HEK293 (cell line): ENCODE measurements around the gene FGF8.

Experiments
- IKZF3 ChIP-seq: fragments of 450-650 bp; IDR thresholded peaks from 2 replicates; pipeline ENCODE4 v1.5.0; 2018; ENCODE audit warnings: missing biosample characterization, mild to moderate bottlenecking, missing genetic modification characterization, moderate library complexity
- OSR2 ChIP-seq: fragments of 450-650 bp; formaldehyde crosslinking; IDR thresholded peaks from 2 replicates; pipeline ENCODE4 v1.5.1; 2016; ENCODE audit warnings: missing biosample characterization, missing genetic modification characterization
- YY1 ChIP-seq: fragments of 450-650 bp; formaldehyde crosslinking; IDR thresholded peaks from 2 replicates; pipeline ENCODE4 v1.5.1; 2018; ENCODE audit warnings: missing biosample characterization, missing genetic modification characterization
- ZBTB8A ChIP-seq: fragments of 450-650 bp; formaldehyde crosslinking; IDR thresholded peaks from 2 replicates; pipeline ENCODE4 v1.5.1; 2016; ENCODE audit warnings: missing biosample characterization, missing genetic modification characterization
- ZNF292 ChIP-seq: fragments of 450-650 bp; formaldehyde crosslinking; IDR thresholded peaks from 2 replicates; pipeline ENCODE4 v1.5.1; 2016; ENCODE audit warnings: low read depth, missing biosample characterization, missing genetic modification characterization, borderline replicate concordance
- ZNF302 ChIP-seq: fragments of 450-650 bp; formaldehyde crosslinking; IDR thresholded peaks from 2 replicates; pipeline ENCODE4 v1.5.1; 2016; ENCODE audit warnings: missing biosample characterization, missing genetic modification characterization, low read depth
- ZNF311 ChIP-seq: fragments of 450-650 bp; formaldehyde crosslinking; IDR thresholded peaks from 2 replicates; pipeline ENCODE4 v1.5.1; 2017; ENCODE audit warnings: missing biosample characterization, missing genetic modification characterization, borderline replicate concordance
- ZXDB ChIP-seq: fragments of 450-650 bp; formaldehyde crosslinking; IDR thresholded peaks from 2 replicates; pipeline ENCODE4 v1.5.1; 2016; ENCODE audit warnings: missing biosample characterization, missing genetic modification characterization
- TF ChIP-seq, protein P1 (sequence below): fragments of 450-650 bp; formaldehyde crosslinking; IDR thresholded peaks from 2 replicates; pipeline ENCODE4 v1.5.1; 2016; ENCODE audit warnings: missing biosample characterization, missing genetic modification characterization
- TF ChIP-seq, protein P2 (sequence below): fragments of 450-650 bp; formaldehyde crosslinking; IDR thresholded peaks from 2 replicates; pipeline ENCODE4 v1.5.1; 2016; ENCODE audit warnings: missing biosample characterization, missing genetic modification characterization
- TF ChIP-seq, protein P3 (sequence below): fragments of 450-650 bp; formaldehyde crosslinking; IDR thresholded peaks from 2 replicates; pipeline ENCODE4 v1.5.1; 2016; ENCODE audit warnings: missing biosample characterization, missing genetic modification characterization
- TF ChIP-seq, protein P4 (sequence below): fragments of 450-650 bp; formaldehyde crosslinking; IDR thresholded peaks from 2 replicates; pipeline ENCODE4 v1.5.1; 2017; ENCODE audit warnings: missing biosample characterization, missing genetic modification characterization
- TF ChIP-seq, protein P5 (sequence below): fragments of 450-650 bp; formaldehyde crosslinking; IDR thresholded peaks from 2 replicates; pipeline ENCODE4 v1.5.1; 2016; ENCODE audit warnings: missing biosample characterization, missing genetic modification characterization
- TF ChIP-seq, protein P6 (sequence below): fragments of 450-650 bp; formaldehyde crosslinking; IDR thresholded peaks from 2 replicates; pipeline ENCODE4 v1.5.1; 2016; ENCODE audit warnings: missing biosample characterization, missing genetic modification characterization

FGF8 gene

DNA sequence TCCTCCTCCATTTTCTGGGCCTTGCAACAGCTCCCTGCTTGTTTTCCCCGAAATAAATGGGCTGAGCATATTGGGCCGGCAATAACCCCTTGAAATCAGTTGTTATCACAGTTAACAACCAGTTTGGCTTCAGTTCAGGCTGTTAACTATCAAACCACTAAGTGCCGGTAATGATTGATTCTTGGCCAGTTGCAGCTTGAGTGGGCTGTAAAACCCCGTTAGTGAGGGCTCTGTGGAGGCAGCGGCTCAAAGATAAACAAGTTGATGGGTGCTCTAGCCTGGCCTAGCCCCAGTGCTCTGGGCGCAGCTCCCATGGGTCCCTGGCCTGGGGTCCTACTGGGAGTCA, 8.3 kb downstream of the FGF8 start (continued):
- TF ChIP-seq, protein P1, sequence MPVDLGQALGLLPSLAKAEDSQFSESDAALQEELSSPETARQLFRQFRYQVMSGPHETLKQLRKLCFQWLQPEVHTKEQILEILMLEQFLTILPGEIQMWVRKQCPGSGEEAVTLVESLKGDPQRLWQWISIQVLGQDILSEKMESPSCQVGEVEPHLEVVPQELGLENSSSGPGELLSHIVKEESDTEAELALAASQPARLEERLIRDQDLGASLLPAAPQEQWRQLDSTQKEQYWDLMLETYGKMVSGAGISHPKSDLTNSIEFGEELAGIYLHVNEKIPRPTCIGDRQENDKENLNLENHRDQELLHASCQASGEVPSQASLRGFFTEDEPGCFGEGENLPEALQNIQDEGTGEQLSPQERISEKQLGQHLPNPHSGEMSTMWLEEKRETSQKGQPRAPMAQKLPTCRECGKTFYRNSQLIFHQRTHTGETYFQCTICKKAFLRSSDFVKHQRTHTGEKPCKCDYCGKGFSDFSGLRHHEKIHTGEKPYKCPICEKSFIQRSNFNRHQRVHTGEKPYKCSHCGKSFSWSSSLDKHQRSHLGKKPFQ = 0 out of 2 replicates have a peak, but pooled peaks have one; percentile 35
- TF ChIP-seq, protein P2, sequence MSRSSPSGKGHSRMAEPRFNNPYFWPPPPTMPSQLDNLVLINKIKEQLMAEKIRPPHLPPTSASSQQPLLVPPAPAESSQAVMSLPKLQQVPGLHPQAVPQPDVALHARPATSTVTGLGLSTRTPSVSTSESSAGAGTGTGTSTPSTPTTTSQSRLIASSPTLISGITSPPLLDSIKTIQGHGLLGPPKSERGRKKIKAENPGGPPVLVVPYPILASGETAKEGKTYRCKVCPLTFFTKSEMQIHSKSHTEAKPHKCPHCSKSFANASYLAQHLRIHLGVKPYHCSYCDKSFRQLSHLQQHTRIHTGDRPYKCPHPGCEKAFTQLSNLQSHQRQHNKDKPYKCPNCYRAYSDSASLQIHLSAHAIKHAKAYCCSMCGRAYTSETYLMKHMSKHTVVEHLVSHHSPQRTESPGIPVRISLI (tag by site-specific recombination) = no peak
- TF ChIP-seq YY1 (tag by site-specific recombination) = peak; percentile 41; the same call in 1 of the 2 replicates
- TF ChIP-seq IKZF3 (tag by site-specific recombination) = peak; percentile 65; the same call in 1 of the 2 replicates
- TF ChIP-seq, protein P3, sequence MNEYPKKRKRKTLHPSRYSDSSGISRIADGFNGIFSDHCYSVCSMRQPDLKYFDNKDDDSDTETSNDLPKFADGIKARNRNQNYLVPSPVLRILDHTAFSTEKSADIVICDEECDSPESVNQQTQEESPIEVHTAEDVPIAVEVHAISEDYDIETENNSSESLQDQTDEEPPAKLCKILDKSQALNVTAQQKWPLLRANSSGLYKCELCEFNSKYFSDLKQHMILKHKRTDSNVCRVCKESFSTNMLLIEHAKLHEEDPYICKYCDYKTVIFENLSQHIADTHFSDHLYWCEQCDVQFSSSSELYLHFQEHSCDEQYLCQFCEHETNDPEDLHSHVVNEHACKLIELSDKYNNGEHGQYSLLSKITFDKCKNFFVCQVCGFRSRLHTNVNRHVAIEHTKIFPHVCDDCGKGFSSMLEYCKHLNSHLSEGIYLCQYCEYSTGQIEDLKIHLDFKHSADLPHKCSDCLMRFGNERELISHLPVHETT (tag by site-specific recombination) = no peak
- peak; percentile 92 for TF ChIP-seq OSR2
- TF ChIP-seq ZBTB8A (tag by site-specific recombination) = peak; percentile 86
- TF ChIP-seq, protein P4, sequence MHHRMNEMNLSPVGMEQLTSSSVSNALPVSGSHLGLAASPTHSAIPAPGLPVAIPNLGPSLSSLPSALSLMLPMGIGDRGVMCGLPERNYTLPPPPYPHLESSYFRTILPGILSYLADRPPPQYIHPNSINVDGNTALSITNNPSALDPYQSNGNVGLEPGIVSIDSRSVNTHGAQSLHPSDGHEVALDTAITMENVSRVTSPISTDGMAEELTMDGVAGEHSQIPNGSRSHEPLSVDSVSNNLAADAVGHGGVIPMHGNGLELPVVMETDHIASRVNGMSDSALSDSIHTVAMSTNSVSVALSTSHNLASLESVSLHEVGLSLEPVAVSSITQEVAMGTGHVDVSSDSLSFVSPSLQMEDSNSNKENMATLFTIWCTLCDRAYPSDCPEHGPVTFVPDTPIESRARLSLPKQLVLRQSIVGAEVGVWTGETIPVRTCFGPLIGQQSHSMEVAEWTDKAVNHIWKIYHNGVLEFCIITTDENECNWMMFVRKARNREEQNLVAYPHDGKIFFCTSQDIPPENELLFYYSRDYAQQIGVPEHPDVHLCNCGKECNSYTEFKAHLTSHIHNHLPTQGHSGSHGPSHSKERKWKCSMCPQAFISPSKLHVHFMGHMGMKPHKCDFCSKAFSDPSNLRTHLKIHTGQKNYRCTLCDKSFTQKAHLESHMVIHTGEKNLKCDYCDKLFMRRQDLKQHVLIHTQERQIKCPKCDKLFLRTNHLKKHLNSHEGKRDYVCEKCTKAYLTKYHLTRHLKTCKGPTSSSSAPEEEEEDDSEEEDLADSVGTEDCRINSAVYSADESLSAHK (tag by site-specific recombination) = peak; percentile 32; the same call in 1 of the 2 replicates
- TF ChIP-seq ZNF292 = no peak
- no peak for TF ChIP-seq ZNF311 (tag by site-specific recombination)
- TF ChIP-seq, protein P5, sequence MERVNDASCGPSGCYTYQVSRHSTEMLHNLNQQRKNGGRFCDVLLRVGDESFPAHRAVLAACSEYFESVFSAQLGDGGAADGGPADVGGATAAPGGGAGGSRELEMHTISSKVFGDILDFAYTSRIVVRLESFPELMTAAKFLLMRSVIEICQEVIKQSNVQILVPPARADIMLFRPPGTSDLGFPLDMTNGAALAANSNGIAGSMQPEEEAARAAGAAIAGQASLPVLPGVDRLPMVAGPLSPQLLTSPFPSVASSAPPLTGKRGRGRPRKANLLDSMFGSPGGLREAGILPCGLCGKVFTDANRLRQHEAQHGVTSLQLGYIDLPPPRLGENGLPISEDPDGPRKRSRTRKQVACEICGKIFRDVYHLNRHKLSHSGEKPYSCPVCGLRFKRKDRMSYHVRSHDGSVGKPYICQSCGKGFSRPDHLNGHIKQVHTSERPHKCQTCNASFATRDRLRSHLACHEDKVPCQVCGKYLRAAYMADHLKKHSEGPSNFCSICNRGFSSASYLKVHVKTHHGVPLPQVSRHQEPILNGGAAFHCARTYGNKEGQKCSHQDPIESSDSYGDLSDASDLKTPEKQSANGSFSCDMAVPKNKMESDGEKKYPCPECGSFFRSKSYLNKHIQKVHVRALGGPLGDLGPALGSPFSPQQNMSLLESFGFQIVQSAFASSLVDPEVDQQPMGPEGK (tag by site-specific recombination) = 0 out of 2 replicates have a peak, but pooled peaks have one; percentile 15
- TF ChIP-seq ZNF302 = no peak
- TF ChIP-seq, protein P6, sequence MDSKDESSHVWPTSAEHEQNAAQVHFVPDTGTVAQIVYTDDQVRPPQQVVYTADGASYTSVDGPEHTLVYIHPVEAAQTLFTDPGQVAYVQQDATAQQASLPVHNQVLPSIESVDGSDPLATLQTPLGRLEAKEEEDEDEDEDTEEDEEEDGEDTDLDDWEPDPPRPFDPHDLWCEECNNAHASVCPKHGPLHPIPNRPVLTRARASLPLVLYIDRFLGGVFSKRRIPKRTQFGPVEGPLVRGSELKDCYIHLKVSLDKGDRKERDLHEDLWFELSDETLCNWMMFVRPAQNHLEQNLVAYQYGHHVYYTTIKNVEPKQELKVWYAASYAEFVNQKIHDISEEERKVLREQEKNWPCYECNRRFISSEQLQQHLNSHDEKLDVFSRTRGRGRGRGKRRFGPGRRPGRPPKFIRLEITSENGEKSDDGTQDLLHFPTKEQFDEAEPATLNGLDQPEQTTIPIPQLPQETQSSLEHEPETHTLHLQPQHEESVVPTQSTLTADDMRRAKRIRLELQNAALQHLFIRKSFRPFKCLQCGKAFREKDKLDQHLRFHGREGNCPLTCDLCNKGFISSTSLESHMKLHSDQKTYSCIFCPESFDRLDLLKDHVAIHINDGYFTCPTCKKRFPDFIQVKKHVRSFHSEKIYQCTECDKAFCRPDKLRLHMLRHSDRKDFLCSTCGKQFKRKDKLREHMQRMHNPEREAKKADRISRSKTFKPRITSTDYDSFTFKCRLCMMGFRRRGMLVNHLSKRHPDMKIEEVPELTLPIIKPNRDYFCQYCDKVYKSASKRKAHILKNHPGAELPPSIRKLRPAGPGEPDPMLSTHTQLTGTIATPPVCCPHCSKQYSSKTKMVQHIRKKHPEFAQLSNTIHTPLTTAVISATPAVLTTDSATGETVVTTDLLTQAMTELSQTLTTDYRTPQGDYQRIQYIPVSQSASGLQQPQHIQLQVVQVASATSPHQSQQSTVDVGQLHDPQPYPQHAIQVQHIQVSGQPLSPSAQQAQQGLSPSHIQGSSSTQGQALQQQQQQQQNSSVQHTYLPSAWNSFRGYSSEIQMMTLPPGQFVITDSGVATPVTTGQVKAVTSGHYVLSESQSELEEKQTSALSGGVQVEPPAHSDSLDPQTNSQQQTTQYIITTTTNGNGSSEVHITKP = 0 out of 2 replicates have a peak, but pooled peaks have one; percentile 31
- peak; percentile 78 for TF ChIP-seq ZXDB (tag by site-specific recombination)
- TF ChIP-seq, all 188 proteins: peak for 27
